Measurements from ENCODE around the gene DOLK.
"Not testable (repeated sequence)": the region's sequence is repeated elsewhere in the genome, so short reads cannot be mapped to it uniquely, and the experiment has no call there.

DOLK gene

DNA sequence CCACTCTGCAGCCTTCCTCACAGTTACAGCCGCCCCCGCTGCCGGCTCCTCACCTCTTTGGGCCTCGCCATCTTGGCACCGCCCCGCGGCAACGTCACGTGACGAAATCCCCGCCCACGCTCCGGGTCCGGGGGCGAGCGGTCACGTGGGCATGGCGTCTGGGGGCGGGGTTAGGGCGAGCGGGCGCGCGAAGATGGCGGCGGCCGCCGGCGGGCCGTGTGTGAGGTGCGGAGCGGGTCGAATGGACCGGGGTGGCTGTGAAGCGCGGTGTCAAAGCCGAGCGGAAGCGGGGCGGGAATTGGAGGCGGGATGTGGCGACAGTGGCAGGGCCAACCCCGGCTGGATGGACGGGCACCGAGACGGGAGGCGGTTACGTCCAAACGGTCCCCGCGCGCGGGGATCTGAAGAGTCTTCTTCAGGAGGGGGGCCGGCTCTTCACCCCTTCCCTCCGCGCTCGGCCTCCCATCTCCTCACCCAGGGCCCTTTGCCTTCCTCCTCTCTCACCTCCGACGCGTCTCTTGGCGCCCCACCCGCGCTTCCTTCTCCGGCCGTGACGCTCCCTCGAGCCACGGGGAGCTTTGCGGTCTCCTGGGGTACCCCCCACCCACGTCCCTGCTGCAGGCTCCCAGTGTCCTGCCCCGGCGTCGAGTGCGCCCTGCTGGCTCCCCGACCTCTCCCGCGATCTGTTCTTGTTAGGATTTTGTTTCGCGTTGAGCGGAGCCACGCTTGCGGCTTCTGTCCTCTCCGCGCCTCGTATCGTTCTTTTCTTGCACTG lies at the start of gene DOLK, which contains the start of gene NUP188:
TSS of gene DOLK (minus strand) at position 77 of the 775 bp plus-strand sequence. CDS start 300 bp downstream, outside the sequence.
TSS of gene NUP188 (plus strand) at position 173 of the 775 bp plus-strand sequence. CDS start at position 194, 21 bp downstream.
- peak; percentile 100 for DNase-seq (ENCODE audit: low spot score)

DNA sequence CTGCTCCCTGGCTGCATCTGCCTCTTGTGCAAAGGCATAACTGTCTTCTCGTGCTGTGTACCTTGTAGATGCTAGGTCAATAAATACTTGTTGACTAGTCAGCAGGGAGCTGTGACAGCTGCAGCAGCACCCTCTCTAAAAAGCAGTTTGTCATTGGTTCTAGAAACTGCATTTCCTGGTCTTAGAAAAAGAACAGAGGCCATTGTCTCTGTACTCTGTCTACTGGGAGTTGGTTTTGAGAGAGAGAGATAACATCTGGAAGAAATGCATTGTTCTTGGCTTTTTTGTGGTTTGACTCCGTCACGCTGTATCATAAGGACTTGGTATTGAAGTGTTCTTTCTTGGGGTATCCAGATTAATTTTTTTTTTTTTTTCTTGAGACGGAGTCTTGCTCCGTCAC lies 48.4 kb upstream of the DOLK start:
- DNase-seq (ENCODE audit: low spot score): no peak

DNA sequence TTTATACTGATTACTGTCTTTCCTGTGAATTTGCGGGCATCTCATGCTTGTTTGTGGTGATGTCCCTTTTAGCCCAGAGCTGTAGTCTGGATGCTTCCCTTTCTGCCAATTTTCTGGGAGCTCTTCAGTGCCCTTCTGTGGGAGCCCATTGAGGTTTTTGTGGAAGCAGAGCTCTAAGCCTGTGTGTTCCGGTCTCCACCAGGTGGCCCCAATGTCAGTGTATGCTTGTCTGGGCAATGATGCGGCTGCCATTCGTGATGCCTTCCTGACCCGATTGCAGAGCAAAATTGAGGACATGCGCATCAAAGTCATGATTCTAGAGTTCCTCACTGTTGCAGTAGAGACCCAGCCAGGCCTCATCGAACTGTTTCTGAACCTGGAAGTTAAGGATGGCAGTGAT lies 45.6 kb upstream of the DOLK start:
- no peak for DNase-seq (ENCODE audit: low spot score)

DNA sequence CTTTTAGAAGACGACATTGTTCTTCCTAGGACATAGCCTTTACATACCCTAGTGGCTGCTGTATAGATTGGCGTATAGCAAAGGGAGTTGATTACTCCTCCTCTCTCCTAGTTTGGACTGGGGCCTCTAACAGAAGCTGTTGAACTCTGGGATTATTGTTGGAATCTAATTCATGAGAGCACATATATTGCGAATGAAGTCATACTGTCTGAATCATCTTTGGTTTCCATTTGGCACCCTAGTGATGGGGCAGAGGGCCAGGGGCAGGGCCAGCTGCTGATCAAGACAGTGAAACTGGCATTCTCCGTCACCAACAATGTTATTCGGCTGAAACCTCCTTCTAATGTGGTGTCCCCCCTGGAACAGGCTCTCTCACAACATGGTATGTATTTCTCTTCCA lies 40.4 kb upstream of the DOLK start:
- DNase-seq (ENCODE audit: low spot score): peak; percentile 62

DNA sequence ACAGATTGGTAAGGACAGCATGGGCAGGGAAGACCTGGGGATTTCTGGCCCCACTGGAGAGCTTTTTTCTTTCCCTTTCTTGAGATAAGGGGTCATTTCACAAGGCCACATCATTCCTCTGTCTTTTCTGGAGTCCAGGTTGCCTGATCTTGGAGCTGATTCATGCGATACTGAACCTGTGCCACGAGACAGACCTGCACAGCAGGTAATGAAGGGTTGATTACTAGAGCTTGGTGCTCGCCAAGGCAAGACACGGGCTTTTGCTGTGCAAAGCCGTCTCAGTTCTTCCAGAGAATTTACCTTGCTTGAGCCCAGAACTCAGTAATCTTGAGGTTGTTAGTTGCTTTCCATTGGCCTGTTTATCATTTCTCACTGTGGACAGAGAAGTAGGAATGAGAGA lies 39.3 kb upstream of the DOLK start:
- no peak for DNase-seq (ENCODE audit: low spot score)

DNA sequence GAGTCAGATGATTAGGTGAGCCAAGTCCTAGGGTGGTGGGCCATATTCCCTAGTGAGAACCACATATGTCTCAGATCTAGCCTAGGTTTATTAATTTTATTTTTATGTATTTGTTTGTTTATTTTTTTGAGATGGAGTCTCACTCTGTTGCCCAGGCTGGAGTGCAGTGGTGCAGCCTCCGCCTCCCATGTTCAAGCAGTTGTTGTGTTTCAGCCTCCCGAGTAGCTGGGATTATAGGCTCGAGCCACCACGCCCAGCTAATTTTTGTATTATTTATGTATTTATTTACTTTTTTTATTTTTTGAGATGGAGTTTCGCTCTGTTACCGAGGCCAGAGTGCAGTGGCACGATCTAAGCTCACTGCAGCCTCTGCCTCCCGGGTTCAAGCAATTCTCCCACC lies 36.1 kb upstream of the DOLK start:
- no peak for DNase-seq (ENCODE audit: low spot score)

DNA sequence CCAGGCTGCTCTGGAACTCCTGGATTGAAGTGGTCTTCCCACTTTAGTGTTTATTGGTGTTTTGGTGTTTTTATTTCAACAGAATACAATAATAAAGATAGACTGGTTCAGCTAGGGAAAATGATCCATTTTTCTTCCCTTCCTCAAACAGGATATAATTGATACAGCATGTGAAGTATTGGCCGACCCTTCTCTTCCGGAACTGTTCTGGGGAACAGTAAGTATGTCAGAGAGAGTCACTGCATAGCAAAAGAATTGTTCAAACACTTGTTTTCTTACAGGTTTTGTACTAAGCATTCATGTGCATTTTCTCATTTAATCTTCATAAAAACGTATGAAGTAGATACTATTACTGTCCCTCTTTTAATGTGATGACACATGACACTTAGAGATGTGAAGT lies 31.7 kb upstream of the DOLK start:
- no peak for DNase-seq (ENCODE audit: low spot score)

DNA sequence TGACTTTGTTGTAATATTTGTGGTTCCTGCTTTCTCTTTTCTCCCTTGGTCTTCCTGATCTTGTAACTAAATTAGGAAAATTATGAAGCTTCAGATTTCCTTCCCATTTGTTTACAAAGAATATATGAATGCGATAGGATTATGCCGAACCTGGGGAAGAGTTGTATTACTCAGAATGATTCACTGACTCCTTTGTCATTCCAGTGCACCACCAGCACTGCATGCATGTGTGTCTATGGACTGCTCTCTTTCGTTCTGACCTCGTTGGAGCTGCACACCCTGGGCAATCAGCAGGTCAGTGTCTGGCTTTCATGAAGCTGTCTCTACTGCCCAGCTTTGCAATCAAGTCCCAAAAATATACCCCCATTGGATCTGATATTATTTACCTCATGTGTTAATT lies 25.6 kb upstream of the DOLK start:
- peak; percentile 66 for DNase-seq (ENCODE audit: low spot score)

DNA sequence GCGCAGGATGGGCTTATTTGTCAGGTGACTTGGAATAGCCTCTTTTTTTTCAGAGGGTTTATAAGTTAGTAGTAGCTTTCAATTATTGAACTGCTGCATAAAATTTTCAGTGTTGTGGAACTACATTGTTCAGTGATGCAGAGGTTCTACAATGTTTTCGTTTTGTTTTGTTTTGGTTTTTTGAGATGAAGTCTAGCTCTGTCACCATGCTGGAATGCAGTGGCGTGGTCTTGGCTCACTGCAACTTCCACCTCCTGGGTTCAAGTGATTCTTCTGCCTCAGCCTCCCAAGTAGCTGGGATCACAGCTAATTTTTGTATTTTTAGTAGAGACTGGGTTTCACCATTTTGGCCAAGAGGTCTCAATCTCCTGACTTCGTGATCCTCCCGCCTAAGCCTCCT lies 22.1 kb upstream of the DOLK start:
- no peak for DNase-seq (ENCODE audit: low spot score)

DNA sequence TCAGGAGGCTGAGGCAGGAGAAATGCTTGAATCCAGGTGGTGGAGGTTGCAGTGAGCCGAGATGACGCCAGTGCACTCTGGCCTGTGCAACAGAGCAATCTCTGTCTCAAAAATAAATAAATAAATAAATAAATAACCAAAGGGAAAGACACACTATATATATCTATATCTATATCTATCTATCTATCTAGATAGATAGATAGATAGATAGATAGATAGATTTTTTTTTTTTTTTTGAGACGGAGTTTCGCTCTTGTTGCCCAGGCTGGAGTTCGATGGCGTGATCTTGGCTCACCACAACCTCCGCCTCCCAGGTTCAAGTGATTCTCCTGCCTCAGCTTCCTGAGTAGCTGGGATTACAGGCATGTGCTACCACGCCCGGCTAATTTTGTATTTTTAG lies 14.0 kb upstream of the DOLK start:
- DNase-seq (ENCODE audit: low spot score): not testable (repeated sequence)

DNA sequence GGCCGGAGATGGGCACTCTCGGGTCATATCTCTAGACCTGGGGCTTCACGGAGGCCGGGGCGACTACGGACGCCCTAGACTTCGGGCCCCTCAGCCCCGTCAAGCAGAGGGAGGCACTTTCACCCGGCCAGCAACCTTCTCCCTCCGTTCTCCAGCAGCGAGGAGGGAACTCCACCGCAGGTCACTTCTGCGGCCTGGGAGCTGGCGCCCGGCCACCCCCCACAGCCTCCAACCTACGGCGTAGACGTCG lies 201 bp downstream of the DOLK start:
- no peak for DNase-seq (ENCODE audit: low spot score)

DNA sequence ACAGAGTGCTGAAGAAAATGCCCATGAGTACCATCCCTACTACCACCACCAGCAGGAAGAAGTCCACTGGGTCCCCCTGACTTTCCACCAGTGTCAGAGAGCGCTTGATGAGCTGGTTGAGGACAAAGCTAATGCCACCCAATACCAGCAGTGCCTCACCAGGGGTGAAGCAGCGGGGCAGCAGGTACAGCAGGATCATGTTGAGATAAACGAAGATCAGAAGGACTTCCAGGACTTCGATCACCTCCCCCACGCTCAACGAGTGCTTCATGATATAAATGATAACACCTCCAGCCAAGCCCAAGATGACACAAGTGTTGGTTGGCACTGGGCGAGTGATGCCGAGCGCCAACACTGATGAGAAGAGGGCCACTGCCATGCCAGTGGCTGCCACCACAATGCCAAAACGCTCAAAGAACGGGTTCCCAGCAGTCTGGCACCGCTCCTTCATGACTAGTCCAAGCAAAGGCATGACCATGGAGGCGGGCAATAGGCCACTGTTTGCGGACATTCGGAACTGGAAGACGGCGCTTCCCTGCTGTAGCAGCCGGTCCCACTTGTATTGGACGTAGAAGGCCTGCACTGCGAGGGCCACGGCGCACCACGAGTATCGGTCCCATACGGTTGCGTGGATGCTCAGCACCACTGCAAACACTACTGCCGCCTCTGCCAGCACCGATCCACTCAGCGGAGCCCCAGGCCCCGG lies 679 bp downstream of the DOLK start:
- DNase-seq (ENCODE audit: low spot score): peak; percentile 58

DNA sequence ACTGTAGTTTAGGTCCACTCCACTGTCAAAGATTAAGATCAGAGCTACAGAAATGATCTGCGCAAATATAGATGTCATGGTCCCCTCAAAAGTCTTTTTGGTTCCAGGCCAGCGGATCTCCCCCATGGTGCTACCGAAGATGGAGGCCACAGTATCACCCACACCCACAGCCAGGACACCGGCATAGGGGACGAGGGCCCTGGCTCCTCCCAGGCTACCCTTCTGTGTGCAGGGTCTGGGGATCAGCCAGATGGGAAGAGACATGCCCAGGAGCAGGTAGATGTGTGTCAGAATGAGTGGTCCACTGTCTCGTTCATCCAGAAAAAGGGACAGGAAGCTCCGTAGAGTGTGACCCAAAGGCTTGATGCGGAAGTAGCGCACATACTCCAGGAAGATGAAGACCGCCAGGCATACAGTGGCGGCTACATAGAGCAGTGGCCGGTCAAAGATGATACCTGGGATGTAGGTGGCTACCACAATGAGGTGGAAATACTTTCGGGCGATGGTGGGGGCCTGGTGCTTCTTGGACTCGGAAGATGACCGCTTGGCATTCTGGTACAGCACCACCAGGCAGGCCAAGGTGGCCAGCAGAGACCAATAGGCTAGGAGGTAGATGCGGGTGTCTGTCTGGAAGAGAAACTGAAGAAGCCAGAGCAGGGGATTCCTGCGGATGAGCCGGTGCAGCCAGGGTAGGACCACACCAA lies 1.5 kb downstream of the DOLK start:
- DNase-seq (ENCODE audit: low spot score): no peak

DNA sequence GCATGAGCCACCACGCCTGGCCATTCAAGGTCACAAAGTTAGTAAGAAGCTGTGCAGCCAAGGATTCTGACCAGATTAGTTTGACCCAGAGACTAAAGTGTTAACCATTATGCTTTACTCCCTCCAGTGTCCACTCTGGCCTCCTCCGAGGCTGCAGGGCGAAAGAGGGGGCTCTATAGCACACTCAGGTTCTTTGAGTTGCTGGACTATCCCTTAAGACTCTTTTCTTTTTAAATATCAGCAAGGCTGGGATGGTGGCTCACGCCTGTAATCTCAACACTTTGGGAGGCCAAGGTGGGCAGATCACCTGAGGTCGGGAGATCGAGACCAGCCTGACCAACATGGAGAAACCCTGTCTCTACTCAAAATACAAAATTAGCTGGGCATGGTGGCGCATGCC lies 2.4 kb downstream of the DOLK start:
- not testable (repeated sequence) for DNase-seq (ENCODE audit: low spot score)

DNA sequence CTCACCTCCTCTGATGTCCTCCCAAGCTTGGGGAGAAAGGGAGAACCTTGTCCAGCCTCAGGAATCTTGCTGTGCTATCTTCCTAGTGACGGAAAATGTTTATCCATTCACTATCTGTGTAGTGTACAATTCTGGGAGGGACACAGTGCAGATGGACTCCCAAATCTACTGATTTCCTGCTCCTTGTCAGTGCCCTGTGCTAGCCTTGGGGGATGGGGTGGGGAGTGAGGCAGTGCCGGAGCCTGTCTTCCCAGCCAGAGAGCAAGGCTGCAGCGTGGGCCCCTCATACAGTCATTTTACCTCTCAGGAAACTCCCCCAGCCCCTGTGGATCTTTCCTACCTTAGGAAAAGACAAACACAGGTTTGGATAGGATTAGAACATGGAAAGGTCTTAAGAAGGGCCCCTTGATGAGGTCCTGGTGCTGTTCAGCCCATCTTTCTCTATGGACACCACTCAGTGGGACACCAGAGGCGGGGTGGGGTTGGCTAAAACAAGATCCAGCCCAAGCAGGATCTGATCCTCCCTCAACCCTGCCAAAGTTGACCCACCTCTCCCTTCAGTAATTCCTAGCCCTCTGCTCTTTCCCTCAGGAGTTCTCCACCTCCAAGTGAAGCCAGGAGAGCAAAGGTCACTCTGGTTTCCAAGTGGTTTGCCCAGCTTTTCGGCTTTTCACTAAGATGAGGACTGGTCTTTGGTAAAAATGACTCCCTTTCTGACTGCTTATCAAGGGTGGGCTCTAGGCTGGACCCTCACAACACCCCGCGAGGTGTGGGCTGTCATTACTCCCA lies 3.4 kb downstream of the DOLK start:
- no peak for DNase-seq (ENCODE audit: low spot score)

DNA sequence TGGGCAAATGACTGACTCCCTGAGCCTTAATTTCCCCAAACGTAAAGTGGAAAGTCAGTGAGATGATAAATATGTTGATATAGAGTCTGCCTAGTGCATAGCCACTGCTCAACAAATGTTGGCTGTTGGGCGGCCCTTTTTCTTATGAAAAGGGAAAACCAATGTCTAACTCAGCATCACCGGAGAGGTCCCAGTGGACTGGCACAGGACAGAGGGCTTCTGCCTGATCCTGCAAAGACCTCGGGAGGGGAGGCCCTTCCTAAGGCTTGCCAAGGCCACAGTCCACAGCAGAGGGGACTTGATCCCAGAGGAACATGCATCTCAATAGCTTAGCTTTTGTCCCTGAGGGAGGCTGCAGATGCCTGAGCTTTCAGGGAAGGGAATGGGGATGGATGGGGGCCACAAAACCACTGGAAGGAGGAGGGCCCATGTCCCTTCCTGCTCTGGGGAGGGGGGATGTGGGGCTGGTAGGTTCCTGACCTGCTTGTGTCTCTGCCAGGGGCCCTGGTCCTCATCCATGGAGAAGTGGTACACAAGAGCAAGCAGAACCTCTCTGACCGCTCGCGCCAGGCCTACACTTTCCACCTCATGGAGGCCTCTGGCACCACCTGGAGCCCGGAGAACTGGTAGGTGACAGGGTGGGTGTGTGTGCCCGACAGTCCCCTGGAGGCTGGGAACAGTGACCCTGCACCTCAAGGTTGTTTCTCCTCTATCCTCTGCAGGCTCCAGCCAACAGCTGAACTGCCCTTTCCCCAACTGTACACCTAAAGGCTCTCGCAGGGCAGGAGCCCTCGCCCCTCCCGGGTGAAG lies 6.3 kb downstream of the DOLK start:
- DNase-seq (ENCODE audit: low spot score): no peak

DNA sequence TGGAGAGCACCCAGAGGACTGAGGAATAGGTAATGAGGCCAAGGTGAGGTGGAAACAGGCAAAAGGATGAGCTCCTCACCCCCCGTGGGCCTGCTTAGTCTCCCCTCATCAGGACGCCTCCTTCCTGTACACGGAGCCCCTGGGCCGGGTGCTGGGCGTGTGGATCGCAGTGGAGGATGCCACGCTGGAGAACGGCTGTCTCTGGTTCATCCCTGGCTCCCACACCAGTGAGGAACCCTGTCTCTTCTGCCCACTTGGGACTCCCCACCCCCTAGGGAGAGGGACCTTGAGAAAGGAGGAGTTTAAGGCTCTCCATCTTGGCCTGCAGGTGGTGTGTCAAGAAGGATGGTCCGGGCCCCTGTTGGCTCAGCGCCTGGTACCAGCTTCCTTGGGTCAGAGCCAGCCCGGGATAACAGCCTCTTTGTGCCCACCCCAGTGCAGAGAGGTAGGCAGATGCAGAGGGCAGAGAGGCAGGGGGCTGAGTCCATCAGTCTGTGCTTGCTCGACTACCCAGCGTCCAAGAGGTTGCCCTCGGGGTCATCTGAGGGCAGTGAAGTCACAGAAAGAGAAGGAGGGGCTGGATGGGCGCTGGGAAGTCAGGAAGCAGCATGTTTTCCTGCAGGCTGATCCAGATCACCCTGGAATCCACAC lies 7.0 kb downstream of the DOLK start:
- no peak for DNase-seq (ENCODE audit: low spot score)

DNA sequence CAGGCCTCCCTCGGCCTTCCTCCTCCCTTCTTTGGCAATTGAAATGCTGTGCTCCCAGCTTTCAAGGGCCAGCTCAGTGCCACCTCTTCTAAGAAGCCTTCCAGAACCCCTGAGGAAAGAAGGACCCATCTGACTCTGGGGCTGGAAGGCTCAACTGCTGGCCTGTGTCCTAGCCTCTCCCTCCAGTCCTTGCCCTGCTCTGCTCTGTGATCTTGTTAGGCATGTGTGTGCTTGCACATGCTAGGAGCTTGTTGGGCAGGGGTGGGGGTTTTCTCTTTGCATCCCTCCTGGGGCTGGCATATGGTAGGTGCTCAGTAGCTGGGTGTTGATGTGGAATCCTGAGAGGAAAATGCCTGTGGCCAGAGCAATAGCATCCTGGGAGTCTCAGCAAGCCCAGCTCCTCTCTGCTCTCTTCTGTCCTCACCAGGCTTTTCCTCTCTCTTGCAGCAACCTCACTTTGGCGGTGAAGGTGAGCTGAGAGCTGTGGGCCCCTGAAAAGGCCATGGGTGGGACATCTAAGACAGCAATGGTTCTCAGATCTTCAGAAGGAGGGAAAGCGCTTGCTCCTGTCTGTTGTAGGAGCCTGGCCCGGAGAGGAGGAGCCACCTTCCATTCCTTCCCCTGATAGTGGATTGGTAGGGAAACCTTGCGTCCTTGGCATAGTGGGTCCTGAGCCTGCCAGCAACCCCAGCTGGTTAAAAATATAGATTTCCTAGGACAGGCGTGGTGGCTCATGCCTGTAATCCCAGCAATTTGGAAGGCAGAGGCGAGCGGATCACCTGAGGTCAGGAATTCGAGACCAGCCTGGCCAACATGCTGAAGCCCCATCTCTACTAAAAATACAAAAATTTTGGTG lies 9.9 kb downstream of the DOLK start:
- DNase-seq (ENCODE audit: low spot score): no peak

DNA sequence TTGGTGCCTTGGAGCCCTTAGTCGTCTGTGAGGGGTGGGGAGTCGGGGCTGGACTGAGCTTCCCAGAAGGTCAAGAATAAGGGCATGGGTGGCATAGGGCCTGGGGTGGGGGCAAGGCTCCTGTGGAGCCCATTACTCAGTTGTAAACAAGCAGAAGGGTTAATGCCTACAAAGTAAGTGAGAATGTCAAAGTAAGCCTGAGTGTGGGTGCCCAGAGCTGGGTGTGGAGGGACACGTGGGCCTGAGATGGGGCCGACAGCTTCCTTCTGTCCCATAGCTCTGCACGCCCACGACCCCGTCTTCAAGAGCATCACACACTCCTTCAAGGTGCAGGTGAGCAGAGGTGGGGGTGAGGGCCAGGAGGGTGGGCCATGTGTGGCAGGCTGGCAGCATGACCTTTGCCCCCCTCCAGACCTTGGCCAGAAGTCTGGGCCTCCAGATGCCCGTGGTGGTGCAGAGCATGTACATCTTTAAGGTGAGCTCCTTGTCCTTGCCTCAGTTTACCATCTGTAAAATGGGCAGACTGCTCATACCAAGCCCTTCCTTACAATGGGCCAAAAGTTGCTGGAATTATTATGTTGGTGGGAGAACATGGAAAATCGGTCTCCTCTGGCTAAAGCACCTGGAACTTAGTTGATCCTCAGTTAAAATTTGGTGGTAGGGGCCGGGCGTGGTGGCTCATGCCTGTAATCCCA lies 11.1 kb downstream of the DOLK start:
- no peak for DNase-seq (ENCODE audit: low spot score)

Data from AG08396 (cell line).